NT2/D1 (cell line): Measurements from ENCODE around the gene GLP2R.

Experiments
- SUZ12 ChIP-seq: IDR thresholded peaks from 2 replicates; pipeline ENCODE4 v1.6.1; 2011; ENCODE audit not compliant: insufficient read length, insufficient read depth; ENCODE audit errors: extremely low read depth
- YY1 ChIP-seq: IDR thresholded peaks from 2 replicates; pipeline ENCODE4 v1.6.1; 2011; ENCODE audit not compliant: insufficient read length, insufficient read depth

- no peak for TF ChIP-seq YY1
- TF ChIP-seq SUZ12: no peak
Observed at GRCh38 chr17:9937241-9937761, 111.6 kb downstream of the GLP2R start.
